CD14-positive monocyte (primary cell): ENCODE measurements around the gene NOL12. TPM values are rescaled to one million over a fixed set of nuclear protein-coding genes. Genes with fewer than 3 reads are reported as not detected.
A peak's percentile ranks its signal among the peaks of the same experiment; 100 is the strongest.
"Not testable (repeated sequence)": the region's sequence is repeated elsewhere in the genome, so short reads cannot be mapped to it uniquely, and the experiment has no call there.

ENCODE experiments used
- DNase-seq, 3 donors: peaks; one replicate each; pipeline ENCODE4 v3.0.0-alpha.2; 2011 to 2022
- H2AFZ ChIP-seq: 2 replicates; pipeline ENCODE4 v1.6.0; 2012; ENCODE audit warnings: mild to moderate bottlenecking, low read depth, low read length, inconsistent platforms; ENCODE audit not compliant: insufficient read depth, poor library complexity, severe bottlenecking
- H3K27ac ChIP-seq, 2 donors: 1 replicate in 1 of 2; 2 replicates in 1 of 2; pipeline ENCODE4 v1.5.1; 2012 to 2013; ENCODE audit warnings: low read length in 2 of 2, control low read depth in 1 of 2, inconsistent platforms in 1 of 2, low read depth in 1 of 2, mild to moderate bottlenecking in 1 of 2
- H3K27me3 ChIP-seq, 2 donors: one replicate each; pipeline versions ENCODE4 v1.6.0 to v1.6.1; 2011 to 2013; ENCODE audit warnings: low read length in 2 of 2; ENCODE audit not compliant: control insufficient read depth in 2 of 2, insufficient read depth in 2 of 2
- H3K36me3 ChIP-seq, 2 donors: replicated peaks in 1 of 2; 1 replicate in 1 of 2; 2 replicates in 1 of 2; pipeline versions ENCODE4 v1.5.1 to v1.6.1; 2012 to 2013; ENCODE audit warnings: low read length in 2 of 2, control low read depth in 1 of 2, inconsistent platforms in 1 of 2, mild to moderate bottlenecking in 1 of 2; ENCODE audit not compliant: insufficient read depth in 2 of 2, control insufficient read depth in 1 of 2
- H3K4me1 ChIP-seq, 2 donors: 1 replicate in 1 of 2; 2 replicates in 1 of 2; pipeline versions ENCODE4 v1.5.1 to v1.6.1; 2012 to 2013; ENCODE audit warnings: low read length in 2 of 2, control low read depth in 1 of 2, inconsistent platforms in 1 of 2, mild to moderate bottlenecking in 1 of 2, moderate library complexity in 1 of 2; ENCODE audit not compliant: insufficient read depth in 2 of 2, control insufficient read depth in 1 of 2
- H3K4me2 ChIP-seq: replicated peaks from 2 replicates; pipeline ENCODE3; 2012; ENCODE audit warnings: low read length, moderate library complexity, mild to moderate bottlenecking; ENCODE audit not compliant: poor library complexity, severe bottlenecking; ENCODE audit errors: extremely low read depth
- H3K4me3 ChIP-seq, 3 experiments: fragments of 200-600 bp in 1 of 3; sonication (generic) in 1 of 3; replicated peaks in 1 of 3; 1 replicate in 2 of 3; 2 replicates in 1 of 3; pipeline ENCODE4 v1.5.1; 2011 to 2013; ENCODE audit warnings: low read length in 3 of 3, mild to moderate bottlenecking in 3 of 3, control low read depth in 2 of 3, low read depth in 2 of 3, inconsistent platforms in 1 of 3, moderate library complexity in 1 of 3
- H3K79me2 ChIP-seq: 2 replicates; pipeline ENCODE4 v1.6.0; 2012; ENCODE audit warnings: mild to moderate bottlenecking, control low read depth, inconsistent platforms, low read length, moderate library complexity; ENCODE audit not compliant: insufficient read depth
- H3K9ac ChIP-seq: 2 replicates; pipeline ENCODE4 v1.6.0; 2017; ENCODE audit warnings: low read length, mild to moderate bottlenecking; ENCODE audit not compliant: insufficient read depth, poor library complexity, severe bottlenecking
- H3K9me3 ChIP-seq, 2 donors: replicated peaks in 1 of 2; 1 replicate in 1 of 2; 2 replicates in 1 of 2; pipeline versions ENCODE4 v1.5.1 to v1.6.1; 2012 to 2013; ENCODE audit warnings: low read length in 2 of 2, control low read depth in 1 of 2; ENCODE audit not compliant: control insufficient read depth in 1 of 2, insufficient read depth in 1 of 2
- H4K20me1 ChIP-seq: 2 replicates; pipeline ENCODE4 v1.6.0; 2012; ENCODE audit warnings: mild to moderate bottlenecking, low read length, control low read depth, moderate library complexity; ENCODE audit not compliant: insufficient read depth
- H3K27ac Mint-ChIP-seq, 7 donors: one replicate each; pipeline ENCODE4 v1.8.0; 2020; ENCODE audit warnings: mild to moderate bottlenecking in 7 of 7, mixed read lengths in 7 of 7, moderate library complexity in 6 of 7, inconsistent platforms in 2 of 7
- H3K27me3 Mint-ChIP-seq, 3 donors: one replicate each; pipeline ENCODE4 v1.8.0; 2021 to 2022; ENCODE audit warnings: low read depth in 3 of 3, mild to moderate bottlenecking in 3 of 3, mixed read lengths in 3 of 3, moderate library complexity in 3 of 3, inconsistent platforms in 1 of 3
- H3K36me3 Mint-ChIP-seq, 2 donors: one replicate each; pipeline ENCODE4 v1.8.0; 2020; ENCODE audit warnings: mixed read lengths in 2 of 2, inconsistent platforms in 1 of 2, mild to moderate bottlenecking in 1 of 2
- H3K4me1 Mint-ChIP-seq: one replicate; pipeline ENCODE4 v1.8.0; 2020; ENCODE audit warnings: mild to moderate bottlenecking, mixed read lengths
- H3K4me3 Mint-ChIP-seq, 2 donors: one replicate each; pipeline ENCODE4 v1.8.0; 2020; ENCODE audit warnings: mild to moderate bottlenecking in 2 of 2, mixed read lengths in 2 of 2, moderate library complexity in 1 of 2
- H3K9me3 Mint-ChIP-seq, 7 donors: one replicate each; pipeline ENCODE4 v1.8.0; 2020 to 2022; ENCODE audit warnings: mixed read lengths in 7 of 7, mild to moderate bottlenecking in 6 of 7, moderate library complexity in 6 of 7, inconsistent platforms in 2 of 7
- CTCF ChIP-seq: fragments of 200-600 bp; IDR thresholded peaks from one replicate; pipeline ENCODE4 v1.8.0; 2022; ENCODE audit warnings: antibody characterized with exemption, mild to moderate bottlenecking
- WGBS: methylation state at CpG from one replicate; pipeline ENCODE4 v1.1.5; 2013; ENCODE audit warnings: missing lambda C conversion rate; ENCODE audit not compliant: insufficient coverage; 5-methylcytosine and 5-hydroxymethylcytosine counted together
- intact Hi-C, 2 donors: fragments of 100-400 bp; cut with micrococcal nuclease; formaldehyde crosslinking; loops; one replicate each; pipeline versions ENCODE4 v1.15.0 to v1.15.1; 2023
- polyA plus RNA-seq, 3 donors: library from polyadenylated mRNA; depleted of rRNA in 1 of 3; unstranded in 2 of 3; stranded (reverse) in 1 of 3; fragments of 300-500 nt in 2 of 3; fragments of >200 nt in 1 of 3; fragmentation: Illumina TruSeq in 2 of 3; gene quantifications; 1 replicate in 2 of 3; 2 replicates in 1 of 3; pipeline ENCODE4 v1.2.3, GENCODE V29; 2012 to 2021

The NOL12 gene
- polyA plus RNA-seq, 3 donors: 47.3 to 52.0 (median 49.2) TPM

DNA sequence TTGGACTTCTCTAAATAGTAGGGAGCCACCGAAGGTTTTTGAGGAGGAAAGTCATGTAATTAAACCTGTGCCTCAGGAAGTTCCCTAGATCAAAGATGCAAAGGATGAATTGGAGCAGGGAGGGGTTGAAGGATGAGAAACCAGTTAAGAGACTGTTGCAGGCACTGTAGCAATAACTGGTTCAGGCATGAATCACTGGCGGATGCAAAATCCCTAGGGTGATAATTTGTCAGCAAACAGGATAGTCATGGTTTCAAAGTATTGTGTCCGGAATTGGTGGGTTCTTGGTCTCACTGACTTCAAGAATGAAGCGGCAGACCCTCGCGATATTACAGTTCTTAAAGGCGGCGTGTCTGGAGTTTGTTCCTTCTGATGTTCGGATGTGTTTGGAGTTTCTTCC, 30.6 kb downstream of the NOL12 start:
- no peak overlapping the region for H3K27ac ChIP-seq
- H3K4me1 ChIP-seq: no peaks in the 10 kb centered on the region
- no peak for TF ChIP-seq CTCF
- no peaks in the 10 kb centered on the region for H3K4me1 Mint-ChIP-seq
- H4K20me1 ChIP-seq: no peaks in the 10 kb centered on the region
- no peak overlapping the region for H3K27ac Mint-ChIP-seq
- H3K79me2 ChIP-seq: no peaks in the 10 kb centered on the region
- no peak overlapping the region for H3K4me3 Mint-ChIP-seq
- DNase-seq: no peak
- no peak overlapping the region for H2AFZ ChIP-seq
- H3K36me3 ChIP-seq: no peaks in the 10 kb centered on the region
- no peak overlapping the region for H3K9ac ChIP-seq
- WGBS: 89% methylated on average over 6 of the region's 9 CpGs
- H3K4me3 ChIP-seq: no peak overlapping the region
- peaks cover 0 to 3% (median 0%) of the 10 kb centered on the region in 7 donors for H3K9me3 Mint-ChIP-seq
- no peaks in the 10 kb centered on the region for H3K9me3 ChIP-seq
- H3K36me3 Mint-ChIP-seq: peaks cover 19 to 43% of the 10 kb centered on the region in 2 donors
- no peaks in the 10 kb centered on the region for H3K27me3 ChIP-seq
- intact Hi-C loops: no loop called here
- H3K4me2 ChIP-seq: no peak overlapping the region
- H3K27me3 Mint-ChIP-seq: peaks cover 0 to 2% (median 0%) of the 10 kb centered on the region in 3 donors

DNA sequence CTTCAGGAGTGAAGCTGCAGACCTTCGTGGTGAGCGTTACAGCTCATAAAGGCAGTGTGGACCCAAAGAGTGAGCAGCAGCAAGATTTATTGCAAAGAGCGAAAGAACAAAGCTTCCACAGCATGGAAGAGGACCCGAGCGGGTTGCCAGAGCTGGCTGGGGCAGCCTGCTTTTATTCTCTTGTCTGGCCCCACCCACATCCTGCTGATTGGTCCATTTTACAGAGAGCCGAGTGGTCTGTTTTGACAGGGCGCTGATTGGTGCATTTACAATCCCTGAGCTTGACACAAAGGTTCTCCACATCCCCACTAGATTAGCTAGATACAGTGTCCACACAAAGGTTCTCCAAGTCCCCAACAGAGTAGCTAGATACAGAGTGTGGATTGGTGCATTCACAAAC, 31.1 kb downstream of the NOL12 start:
- intact Hi-C loops, H4K20me1 ChIP-seq, H3K9me3 ChIP-seq, H3K4me1 Mint-ChIP-seq, H3K27me3 ChIP-seq, H3K27me3 Mint-ChIP-seq, H3K27ac ChIP-seq, H3K4me1 ChIP-seq, H3K36me3 ChIP-seq, H3K27ac Mint-ChIP-seq, H3K9me3 Mint-ChIP-seq, H3K4me2 ChIP-seq, H3K79me2 ChIP-seq, H2AFZ ChIP-seq, DNase-seq, H3K4me3 ChIP-seq, H3K9ac ChIP-seq: not testable (repeated sequence)
- 100% methylated on average over 3 of the region's 7 CpGs for WGBS
- Mint-ChIP-seq H3K36me3 (peaks cover 19 to 43% of the 10 kb centered on the region in 2 donors), H3K4me3 (peak overlapping the region in 1 of 2 donors; percentile 49)

DNA sequence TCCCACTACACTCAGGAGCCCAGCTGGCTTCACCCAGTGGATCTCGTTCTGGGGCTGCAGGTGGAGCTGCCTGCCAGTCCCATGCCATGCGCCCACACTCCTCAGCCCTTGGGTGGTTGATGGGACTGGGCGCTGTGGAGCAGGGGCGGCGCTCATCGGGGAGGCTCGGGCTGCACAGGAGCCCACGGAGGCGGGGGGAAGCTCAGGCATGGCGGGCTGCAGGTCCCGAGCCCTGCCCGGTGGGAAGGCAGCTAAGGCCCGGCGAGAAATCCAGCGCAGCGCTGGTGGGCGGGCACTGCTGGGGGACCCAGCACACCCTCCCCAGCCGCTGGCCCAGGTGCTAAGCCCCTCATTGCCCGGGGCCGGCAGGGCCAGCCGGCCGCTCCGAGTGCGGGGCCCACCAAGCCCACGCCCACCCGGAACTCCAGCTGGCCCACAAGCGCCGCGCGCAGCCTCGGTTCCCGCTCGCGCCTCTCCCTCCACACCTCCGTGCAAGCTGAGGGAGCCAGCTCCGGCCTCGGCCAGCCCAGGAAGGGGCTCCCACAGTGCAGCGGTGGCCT, 31.7 kb downstream of the NOL12 start:
- H3K4me1 ChIP-seq, H3K27me3 Mint-ChIP-seq, H3K36me3 ChIP-seq, H3K4me3 Mint-ChIP-seq, H3K4me2 ChIP-seq, H3K9ac ChIP-seq, H3K9me3 ChIP-seq, H3K27me3 ChIP-seq, H4K20me1 ChIP-seq, H3K4me3 ChIP-seq, H3K79me2 ChIP-seq, DNase-seq, H2AFZ ChIP-seq, intact Hi-C loops, H3K27ac ChIP-seq, H3K9me3 Mint-ChIP-seq, H3K27ac Mint-ChIP-seq, H3K4me1 Mint-ChIP-seq: not testable (repeated sequence)
- H3K36me3 Mint-ChIP-seq: peaks cover 21 to 46% of the 10 kb centered on the region in 2 donors
- 97% methylated on average over 30 of the region's 38 CpGs for WGBS
